HL-60 (cell line): ENCODE results near the gene TTC34.

Source experiments
- POLR2AphosphoS5 ChIP-seq: IDR thresholded peaks from 2 replicates; pipeline ENCODE4 v1.6.1; 2012; ENCODE audit warnings: low read depth
- TF ChIP-seq, protein P1 (sequence below): IDR thresholded peaks from one replicate; pipeline ENCODE4 v1.5.1; 2011; ENCODE audit warnings: low read length, control low read depth, inconsistent platforms; ENCODE audit not compliant: insufficient read depth
- TF ChIP-seq, protein P2 (sequence below): IDR thresholded peaks from 2 replicates; pipeline ENCODE4 v1.6.1; 2012; ENCODE audit warnings: low read depth; ENCODE audit not compliant: insufficient replicate concordance

- TF ChIP-seq POLR2AphosphoS5 = no peak
- TF ChIP-seq, protein P1, sequence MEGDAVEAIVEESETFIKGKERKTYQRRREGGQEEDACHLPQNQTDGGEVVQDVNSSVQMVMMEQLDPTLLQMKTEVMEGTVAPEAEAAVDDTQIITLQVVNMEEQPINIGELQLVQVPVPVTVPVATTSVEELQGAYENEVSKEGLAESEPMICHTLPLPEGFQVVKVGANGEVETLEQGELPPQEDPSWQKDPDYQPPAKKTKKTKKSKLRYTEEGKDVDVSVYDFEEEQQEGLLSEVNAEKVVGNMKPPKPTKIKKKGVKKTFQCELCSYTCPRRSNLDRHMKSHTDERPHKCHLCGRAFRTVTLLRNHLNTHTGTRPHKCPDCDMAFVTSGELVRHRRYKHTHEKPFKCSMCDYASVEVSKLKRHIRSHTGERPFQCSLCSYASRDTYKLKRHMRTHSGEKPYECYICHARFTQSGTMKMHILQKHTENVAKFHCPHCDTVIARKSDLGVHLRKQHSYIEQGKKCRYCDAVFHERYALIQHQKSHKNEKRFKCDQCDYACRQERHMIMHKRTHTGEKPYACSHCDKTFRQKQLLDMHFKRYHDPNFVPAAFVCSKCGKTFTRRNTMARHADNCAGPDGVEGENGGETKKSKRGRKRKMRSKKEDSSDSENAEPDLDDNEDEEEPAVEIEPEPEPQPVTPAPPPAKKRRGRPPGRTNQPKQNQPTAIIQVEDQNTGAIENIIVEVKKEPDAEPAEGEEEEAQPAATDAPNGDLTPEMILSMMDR = no peak
- TF ChIP-seq, protein P2, sequence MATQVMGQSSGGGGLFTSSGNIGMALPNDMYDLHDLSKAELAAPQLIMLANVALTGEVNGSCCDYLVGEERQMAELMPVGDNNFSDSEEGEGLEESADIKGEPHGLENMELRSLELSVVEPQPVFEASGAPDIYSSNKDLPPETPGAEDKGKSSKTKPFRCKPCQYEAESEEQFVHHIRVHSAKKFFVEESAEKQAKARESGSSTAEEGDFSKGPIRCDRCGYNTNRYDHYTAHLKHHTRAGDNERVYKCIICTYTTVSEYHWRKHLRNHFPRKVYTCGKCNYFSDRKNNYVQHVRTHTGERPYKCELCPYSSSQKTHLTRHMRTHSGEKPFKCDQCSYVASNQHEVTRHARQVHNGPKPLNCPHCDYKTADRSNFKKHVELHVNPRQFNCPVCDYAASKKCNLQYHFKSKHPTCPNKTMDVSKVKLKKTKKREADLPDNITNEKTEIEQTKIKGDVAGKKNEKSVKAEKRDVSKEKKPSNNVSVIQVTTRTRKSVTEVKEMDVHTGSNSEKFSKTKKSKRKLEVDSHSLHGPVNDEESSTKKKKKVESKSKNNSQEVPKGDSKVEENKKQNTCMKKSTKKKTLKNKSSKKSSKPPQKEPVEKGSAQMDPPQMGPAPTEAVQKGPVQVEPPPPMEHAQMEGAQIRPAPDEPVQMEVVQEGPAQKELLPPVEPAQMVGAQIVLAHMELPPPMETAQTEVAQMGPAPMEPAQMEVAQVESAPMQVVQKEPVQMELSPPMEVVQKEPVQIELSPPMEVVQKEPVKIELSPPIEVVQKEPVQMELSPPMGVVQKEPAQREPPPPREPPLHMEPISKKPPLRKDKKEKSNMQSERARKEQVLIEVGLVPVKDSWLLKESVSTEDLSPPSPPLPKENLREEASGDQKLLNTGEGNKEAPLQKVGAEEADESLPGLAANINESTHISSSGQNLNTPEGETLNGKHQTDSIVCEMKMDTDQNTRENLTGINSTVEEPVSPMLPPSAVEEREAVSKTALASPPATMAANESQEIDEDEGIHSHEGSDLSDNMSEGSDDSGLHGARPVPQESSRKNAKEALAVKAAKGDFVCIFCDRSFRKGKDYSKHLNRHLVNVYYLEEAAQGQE = no peak
These were observed 12.1 kb downstream of the TTC34 start for GRCh38 chr1:2789164-2789985.
